Vagina (tissue), 2 donors: ENCODE data around the gene DRAM1.

Experiments used
- POLR2A ChIP-seq, 2 donors: fragments of 450-650 bp; IDR thresholded peaks; one replicate each; pipeline ENCODE4 v1.6.1; 2017; ENCODE audit warnings: antibody characterized with exemption in 2 of 2, mild to moderate bottlenecking in 2 of 2, moderate library complexity in 2 of 2
- POLR2AphosphoS5 ChIP-seq, 2 donors: sonication (generic); formaldehyde crosslinking; IDR thresholded peaks; one replicate each; pipeline ENCODE4 v1.9.0; 2017; ENCODE audit warnings: antibody characterized with exemption in 2 of 2, mild to moderate bottlenecking in 2 of 2, low read depth in 1 of 2; ENCODE audit not compliant: insufficient read depth in 1 of 2
- TF ChIP-seq, protein P1 (sequence below), 3 experiments: fragments of 450-650 bp in 2 of 3; fragments of 200-600 bp in 1 of 3; sonication (generic) in 1 of 3; IDR thresholded peaks; one replicate each; pipeline ENCODE4 v1.5.1; 2017 to 2019; ENCODE audit warnings: antibody characterized with exemption in 3 of 3, mild to moderate bottlenecking in 2 of 3, moderate library complexity in 2 of 3

DNA sequence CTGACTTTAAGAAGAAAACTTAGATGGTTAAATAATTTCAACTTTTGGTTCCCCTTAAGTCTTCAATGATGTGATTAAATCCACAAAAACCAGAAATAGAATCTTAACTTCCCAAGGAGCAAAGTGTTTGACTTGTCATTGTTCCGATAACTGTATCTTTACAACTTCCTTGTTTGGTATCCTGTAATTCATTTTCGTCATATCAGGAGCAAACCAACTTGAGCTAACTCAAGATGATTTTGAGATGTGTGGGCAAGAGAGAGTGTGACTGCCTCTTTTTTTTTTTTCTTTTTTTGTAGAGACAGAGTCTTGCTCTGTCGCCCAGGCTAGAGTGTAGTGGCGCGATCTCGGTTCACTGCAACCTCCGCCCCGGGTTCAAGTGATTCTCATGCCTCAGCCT is 25.3 kb downstream of the DRAM1 start:
- TF ChIP-seq POLR2AphosphoS5 (IDR thresholded peaks at IDR 0.05; ENCODE audit: insufficient read depth in 1 of 2, low read depth in 1 of 2) (no peak), POLR2A (IDR thresholded peaks at IDR 0.05) (no peak)
- TF ChIP-seq, protein P1, sequence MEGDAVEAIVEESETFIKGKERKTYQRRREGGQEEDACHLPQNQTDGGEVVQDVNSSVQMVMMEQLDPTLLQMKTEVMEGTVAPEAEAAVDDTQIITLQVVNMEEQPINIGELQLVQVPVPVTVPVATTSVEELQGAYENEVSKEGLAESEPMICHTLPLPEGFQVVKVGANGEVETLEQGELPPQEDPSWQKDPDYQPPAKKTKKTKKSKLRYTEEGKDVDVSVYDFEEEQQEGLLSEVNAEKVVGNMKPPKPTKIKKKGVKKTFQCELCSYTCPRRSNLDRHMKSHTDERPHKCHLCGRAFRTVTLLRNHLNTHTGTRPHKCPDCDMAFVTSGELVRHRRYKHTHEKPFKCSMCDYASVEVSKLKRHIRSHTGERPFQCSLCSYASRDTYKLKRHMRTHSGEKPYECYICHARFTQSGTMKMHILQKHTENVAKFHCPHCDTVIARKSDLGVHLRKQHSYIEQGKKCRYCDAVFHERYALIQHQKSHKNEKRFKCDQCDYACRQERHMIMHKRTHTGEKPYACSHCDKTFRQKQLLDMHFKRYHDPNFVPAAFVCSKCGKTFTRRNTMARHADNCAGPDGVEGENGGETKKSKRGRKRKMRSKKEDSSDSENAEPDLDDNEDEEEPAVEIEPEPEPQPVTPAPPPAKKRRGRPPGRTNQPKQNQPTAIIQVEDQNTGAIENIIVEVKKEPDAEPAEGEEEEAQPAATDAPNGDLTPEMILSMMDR (IDR thresholded peaks at IDR 0.05), result no peak
